OCI-M2 (cell line): ENCODE measurements around the gene ANKRD62.
"Not testable (repeated sequence)": the region's sequence is repeated elsewhere in the genome, so short reads cannot be mapped to it uniquely, and the experiment has no call there.

ENCODE experiments used
- DNase-seq: peaks from one replicate; lab custom pipeline; 2025; ENCODE audit not compliant: unreplicated experiment; lab: John Stamatoyannopoulos, UW

ANKRD62 gene

GRCh38 chr18:12092398-12093229 is 1.0 kb upstream of the ANKRD62 start:
- DNase-seq: no peak

GRCh38 chr18:12098374-12098773 is 4.7 kb downstream of the ANKRD62 start:
- DNase-seq: no peak

GRCh38 chr18:12099160-12099559 is 5.5 kb downstream of the ANKRD62 start:
- DNase-seq: no peak

- no peak for DNase-seq
Observed at GRCh38 chr18:12101266-12101665, 7.6 kb downstream of the ANKRD62 start.

- DNase-seq: no peak
Observed at GRCh38 chr18:12102136-12102842, 8.6 kb downstream of the ANKRD62 start.

- no peak for DNase-seq
Observed at GRCh38 chr18:12106471-12106870, 12.8 kb downstream of the ANKRD62 start.

GRCh38 chr18:12109836-12110235 is 16.2 kb downstream of the ANKRD62 start:
- no peak for DNase-seq

- no peak for DNase-seq
Observed at GRCh38 chr18:12113999-12114646, 20.5 kb downstream of the ANKRD62 start.

- DNase-seq: no peak
Observed at GRCh38 chr18:12119358-12119757, 25.7 kb downstream of the ANKRD62 start.

GRCh38 chr18:12121175-12122042 is 27.8 kb downstream of the ANKRD62 start:
- no peak for DNase-seq

- not testable (repeated sequence) for DNase-seq
Observed at GRCh38 chr18:12122043-12122389, 28.4 kb downstream of the ANKRD62 start.

- DNase-seq: not testable (repeated sequence)
Observed at GRCh38 chr18:12127647-12128046, 34.0 kb downstream of the ANKRD62 start.

- DNase-seq: not testable (repeated sequence)
Observed at GRCh38 chr18:12138831-12139230, 45.2 kb downstream of the ANKRD62 start.

GRCh38 chr18:12140866-12141265 is 47.2 kb downstream of the ANKRD62 start:
- DNase-seq: not testable (repeated sequence)

GRCh38 chr18:12141778-12142177 is 48.1 kb downstream of the ANKRD62 start:
- not testable (repeated sequence) for DNase-seq

- not testable (repeated sequence) for DNase-seq
Observed at GRCh38 chr18:12149431-12149830, 55.8 kb downstream of the ANKRD62 start.

- DNase-seq: no peak
Observed at GRCh38 chr18:12154361-12154760, 60.7 kb downstream of the ANKRD62 start.

GRCh38 chr18:12155996-12156395 is 62.4 kb downstream of the ANKRD62 start:
- DNase-seq: no peak

GRCh38 chr18:12159446-12159845 is 65.8 kb downstream of the ANKRD62 start:
- no peak for DNase-seq

- no peak for DNase-seq
Observed at GRCh38 chr18:12162786-12163185, 69.1 kb downstream of the ANKRD62 start.
